GM12891 (cell line): ENCODE data around the gene NAALADL2.
"Not testable (repeated sequence)": the region's sequence is repeated elsewhere in the genome, so short reads cannot be mapped to it uniquely, and the experiment has no call there.

ENCODE experiments used
- PAX5 ChIP-seq: IDR thresholded peaks from 2 replicates; pipeline ENCODE4 v1.6.1; 2011; ENCODE audit warnings: low read length, moderate library complexity, mild to moderate bottlenecking; ENCODE audit not compliant: insufficient read depth, severe bottlenecking
- POLR2A ChIP-seq: IDR thresholded peaks from 2 replicates; pipeline ENCODE4 v1.6.1; 2011; ENCODE audit warnings: low read depth, low read length, control low read depth
- POLR2AphosphoS5 ChIP-seq: IDR thresholded peaks from 2 replicates; pipeline ENCODE4 v1.6.1; 2011; ENCODE audit warnings: low read depth, low read length, control low read depth
- POU2F2 ChIP-seq: IDR thresholded peaks from 2 replicates; pipeline ENCODE4 v1.6.1; 2011; ENCODE audit warnings: low read depth, mild to moderate bottlenecking, control low read depth, low read length, moderate library complexity
- SPI1 ChIP-seq: IDR thresholded peaks from 2 replicates; pipeline ENCODE4 v1.6.1; 2011; ENCODE audit warnings: low read depth, low read length, control low read depth
- TAF1 ChIP-seq: IDR thresholded peaks from 2 replicates; pipeline ENCODE4 v1.6.1; 2011; ENCODE audit warnings: low read depth, low read length, control low read depth

- not testable (repeated sequence) for TF ChIP-seq POLR2A, TAF1, POLR2AphosphoS5, SPI1, PAX5, POU2F2
Measured at GRCh38 chr3:175087128-175087527, 228.0 kb downstream of the NAALADL2 start.
